HepG2 (cell line): ENCODE results near the gene ATL2.

Experiments
- CEBPB ChIP-seq: IDR thresholded peaks from 2 replicates; pipeline ENCODE4 v1.6.1; 2011; ENCODE audit warnings: low read depth, low read length, improper control_type of control experiment, borderline replicate concordance
- MED1 ChIP-seq: sonication (generic); formaldehyde crosslinking; IDR thresholded peaks from 2 replicates; pipeline ENCODE4 v1.4.0; 2020; ENCODE audit warnings: missing genetic modification reagents
- TAF1 ChIP-seq: sonication (generic); formaldehyde crosslinking; IDR thresholded peaks from 2 replicates; pipeline ENCODE4 v1.4.0; 2020; ENCODE audit warnings: missing genetic modification reagents
- YY1 ChIP-seq: IDR thresholded peaks from 2 replicates; pipeline ENCODE4 v1.6.1; 2011; ENCODE audit warnings: low read length, low read depth, moderate library complexity, mild to moderate bottlenecking; ENCODE audit not compliant: insufficient read depth, insufficient replicate concordance
- ZNF382 ChIP-seq: sonication (generic); formaldehyde crosslinking; IDR thresholded peaks from 2 replicates; pipeline ENCODE4 v1.5.0; 2020; ENCODE audit warnings: missing genetic modification reagents, mild to moderate bottlenecking, borderline replicate concordance
- ZNF441 ChIP-seq: sonication (generic); formaldehyde crosslinking; IDR thresholded peaks from 2 replicates; pipeline ENCODE4 v1.7.0; 2021; ENCODE audit warnings: missing genetic modification reagents, borderline replicate concordance
- ZNF549 ChIP-seq: sonication (generic); formaldehyde crosslinking; IDR thresholded peaks from 2 replicates; pipeline ENCODE4 v1.5.0; 2020; ENCODE audit warnings: missing genetic modification reagents

DNA sequence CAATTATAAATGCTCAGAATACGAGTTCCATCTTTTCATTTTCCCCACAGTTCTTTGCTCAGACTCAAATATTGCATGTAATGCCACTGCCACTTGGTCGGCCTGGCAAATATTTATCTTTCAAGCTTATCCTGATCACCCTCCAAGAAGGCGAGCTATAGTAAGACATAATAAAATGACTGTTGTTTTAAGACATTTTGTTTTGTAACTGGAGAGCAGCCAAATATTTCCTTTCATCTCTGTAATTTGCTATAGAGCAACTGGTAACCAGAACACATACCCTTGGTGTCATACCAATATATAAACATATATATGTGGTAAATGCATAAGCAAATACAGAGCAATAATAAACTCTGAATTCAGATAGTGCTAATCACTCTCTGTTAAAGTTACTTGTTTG is 7.3 kb upstream of the ATL2 start:
- TF ChIP-seq YY1 (no peak), TAF1 (CRISPR knock-in tag) (no peak), ZNF441 (CRISPR knock-in tag) (no peak), MED1 (no peak), CEBPB (no peak), ZNF382 (no peak), ZNF549 (CRISPR knock-in tag) (no peak)
